Measurements from ENCODE around the gene SEC61B.

SEC61B gene

DNA sequence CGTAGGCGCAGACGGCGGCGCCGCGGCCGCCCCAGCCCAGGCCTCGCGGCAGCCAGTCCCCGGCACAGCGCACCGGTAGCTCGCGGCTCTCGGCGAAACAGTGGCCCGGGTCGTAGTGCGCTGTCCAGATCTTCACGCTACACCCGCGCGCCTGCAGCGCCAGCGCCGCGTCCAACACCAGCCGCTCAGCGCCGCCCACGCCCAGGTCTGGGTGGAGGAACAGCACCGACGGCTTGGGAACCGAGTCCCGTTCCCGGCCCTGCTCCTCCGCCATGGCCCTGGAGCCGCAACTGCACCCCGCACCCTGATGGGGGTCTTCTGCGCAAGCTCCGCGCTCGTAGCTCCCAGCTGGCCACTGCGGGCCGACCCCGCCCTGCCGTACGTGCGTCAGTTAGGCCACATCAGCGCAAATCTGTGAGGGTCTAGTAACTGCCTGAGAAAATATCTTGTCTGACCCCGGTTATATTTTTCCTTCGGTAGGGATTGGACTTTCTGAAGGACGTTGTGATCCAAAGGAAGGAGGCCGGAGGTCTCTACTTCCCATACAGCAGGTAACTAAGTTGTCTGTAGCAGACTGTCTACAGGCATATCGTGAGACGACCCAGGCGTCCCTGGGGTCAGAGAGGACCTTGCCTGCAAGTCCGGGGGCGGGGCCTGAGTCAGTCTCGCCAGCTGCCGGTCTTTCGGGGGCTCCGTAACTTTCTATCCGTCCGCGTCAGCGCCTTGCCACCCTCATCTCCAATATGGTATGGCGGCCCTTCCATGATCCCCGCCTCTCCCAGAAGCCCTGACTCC lies at the start of gene SEC61B, which contains the start of gene ALG2:
SEC61B (plus strand) TSS at position 662 of the 795 bp plus-strand sequence; CDS start at position 744, 82 bp downstream.
ALG2 (minus strand) TSS at position 322 of the 795 bp plus-strand sequence; CDS start at position 274, 48 bp downstream.
- peak within 1 kb of the TSS; percentile 100 for H3K27ac Mint-ChIP-seq
- H3K36me3 Mint-ChIP-seq (ENCODE audit: low read depth), result peaks cover 50% of the 10 kb centered on the region

DNA sequence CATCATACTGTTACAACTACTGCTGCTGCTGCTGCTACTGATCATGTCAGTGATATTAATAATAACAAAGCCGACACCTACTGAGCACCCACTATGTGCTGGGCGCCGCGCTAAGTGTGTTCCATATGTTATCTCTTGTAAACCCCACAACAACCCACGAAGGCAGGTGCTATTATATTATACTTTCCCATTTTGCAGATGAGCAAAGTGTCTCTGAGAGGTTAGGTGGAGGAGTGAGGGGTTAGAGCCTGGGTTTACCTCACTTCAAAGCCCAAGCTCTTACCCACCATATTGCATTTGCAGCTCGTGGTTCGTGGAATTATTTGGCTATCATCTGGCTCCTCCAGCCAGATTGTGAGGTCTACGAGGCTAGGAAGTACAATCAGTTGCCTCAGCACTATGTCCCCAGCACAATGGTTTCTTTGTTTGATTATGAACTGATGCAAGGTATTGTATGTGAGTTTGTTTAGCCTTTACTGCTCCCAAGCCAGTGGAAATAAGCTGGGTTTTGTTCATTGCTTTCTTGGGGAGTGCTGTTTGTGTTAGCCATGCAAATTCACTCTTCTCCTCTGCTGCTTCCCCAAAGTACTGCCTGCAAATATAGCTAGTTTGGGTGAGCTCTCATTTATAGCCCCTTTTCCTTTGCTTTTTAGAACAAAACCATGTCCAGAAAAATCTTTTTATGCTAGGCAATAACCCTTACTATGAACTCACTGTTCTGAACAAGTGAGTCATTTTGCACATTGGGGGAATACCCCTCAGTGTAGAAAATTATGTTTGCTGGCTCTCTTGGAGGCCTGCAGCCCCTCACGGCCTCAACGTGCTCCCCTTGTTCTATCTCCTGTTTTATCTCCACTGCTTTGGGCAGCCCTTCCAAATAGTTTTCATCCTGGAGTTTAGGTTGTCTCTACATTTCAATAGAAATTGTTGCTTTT lies 48.2 kb upstream of the SEC61B start:
- Mint-ChIP-seq H3K4me3 (no peak overlapping the region), H3K9me3 (no peaks in the 10 kb centered on the region), H3K27ac (peak overlapping the region; percentile 64 to 89 (median 84))

More for the DNA sequence above, at the start of gene SEC61B, which contains the start of gene ALG2:
- Mint-ChIP-seq H3K9me3 (no peaks in the 10 kb centered on the region), H3K4me3 (peak within 1 kb of the TSS; percentile 96 to 99 (median 98)), H3K4me1 (peaks cover 40% of the 10 kb centered on the region), H3K27me3 (ENCODE audit: low read depth) (no peaks in the 10 kb centered on the region)
- TF ChIP-seq, protein P1, sequence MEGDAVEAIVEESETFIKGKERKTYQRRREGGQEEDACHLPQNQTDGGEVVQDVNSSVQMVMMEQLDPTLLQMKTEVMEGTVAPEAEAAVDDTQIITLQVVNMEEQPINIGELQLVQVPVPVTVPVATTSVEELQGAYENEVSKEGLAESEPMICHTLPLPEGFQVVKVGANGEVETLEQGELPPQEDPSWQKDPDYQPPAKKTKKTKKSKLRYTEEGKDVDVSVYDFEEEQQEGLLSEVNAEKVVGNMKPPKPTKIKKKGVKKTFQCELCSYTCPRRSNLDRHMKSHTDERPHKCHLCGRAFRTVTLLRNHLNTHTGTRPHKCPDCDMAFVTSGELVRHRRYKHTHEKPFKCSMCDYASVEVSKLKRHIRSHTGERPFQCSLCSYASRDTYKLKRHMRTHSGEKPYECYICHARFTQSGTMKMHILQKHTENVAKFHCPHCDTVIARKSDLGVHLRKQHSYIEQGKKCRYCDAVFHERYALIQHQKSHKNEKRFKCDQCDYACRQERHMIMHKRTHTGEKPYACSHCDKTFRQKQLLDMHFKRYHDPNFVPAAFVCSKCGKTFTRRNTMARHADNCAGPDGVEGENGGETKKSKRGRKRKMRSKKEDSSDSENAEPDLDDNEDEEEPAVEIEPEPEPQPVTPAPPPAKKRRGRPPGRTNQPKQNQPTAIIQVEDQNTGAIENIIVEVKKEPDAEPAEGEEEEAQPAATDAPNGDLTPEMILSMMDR (IDR thresholded peaks at IDR 0.05; ENCODE audit: unreplicated experiment in 3 of 3), result no peak

DNA sequence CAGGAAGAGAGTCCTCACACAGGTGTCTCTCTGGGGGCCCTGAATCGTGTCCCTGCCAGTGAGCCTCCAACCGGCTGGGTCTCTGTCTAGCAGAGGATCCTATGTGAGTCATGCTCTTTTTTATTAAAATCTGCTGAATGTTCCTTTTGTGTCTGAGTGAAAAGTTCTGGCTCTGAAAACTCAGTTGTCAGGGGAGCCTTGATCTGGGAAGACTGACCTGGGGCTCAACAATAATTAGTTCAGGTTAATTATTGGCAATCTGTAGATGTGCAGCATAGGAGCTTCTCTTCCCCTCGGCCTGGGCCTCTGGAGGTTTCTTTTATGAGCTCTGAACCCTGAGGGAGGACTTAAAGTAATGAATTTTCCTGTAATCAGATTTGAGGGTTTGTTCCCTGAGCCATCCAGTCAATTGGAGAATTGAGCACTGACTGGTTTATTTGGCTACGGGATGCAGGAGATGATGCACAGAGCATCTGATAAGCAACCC lies 45.5 kb upstream of the SEC61B start:
- H3K36me3 Mint-ChIP-seq (ENCODE audit: low read depth), result no peaks in the 10 kb centered on the region
- H3K9me3 Mint-ChIP-seq, result no peaks in the 10 kb centered on the region

More for the DNA sequence above, 48.2 kb upstream of the SEC61B start:
- no peaks in the 10 kb centered on the region for H3K36me3 Mint-ChIP-seq (ENCODE audit: low read depth)
- peaks cover 72% of the 10 kb centered on the region for H3K4me1 Mint-ChIP-seq
- H3K27me3 Mint-ChIP-seq (ENCODE audit: low read depth), result peaks cover 7% of the 10 kb centered on the region
- TF ChIP-seq, protein P1 (IDR thresholded peaks at IDR 0.05; ENCODE audit: unreplicated experiment in 3 of 3), result no peak

DNA sequence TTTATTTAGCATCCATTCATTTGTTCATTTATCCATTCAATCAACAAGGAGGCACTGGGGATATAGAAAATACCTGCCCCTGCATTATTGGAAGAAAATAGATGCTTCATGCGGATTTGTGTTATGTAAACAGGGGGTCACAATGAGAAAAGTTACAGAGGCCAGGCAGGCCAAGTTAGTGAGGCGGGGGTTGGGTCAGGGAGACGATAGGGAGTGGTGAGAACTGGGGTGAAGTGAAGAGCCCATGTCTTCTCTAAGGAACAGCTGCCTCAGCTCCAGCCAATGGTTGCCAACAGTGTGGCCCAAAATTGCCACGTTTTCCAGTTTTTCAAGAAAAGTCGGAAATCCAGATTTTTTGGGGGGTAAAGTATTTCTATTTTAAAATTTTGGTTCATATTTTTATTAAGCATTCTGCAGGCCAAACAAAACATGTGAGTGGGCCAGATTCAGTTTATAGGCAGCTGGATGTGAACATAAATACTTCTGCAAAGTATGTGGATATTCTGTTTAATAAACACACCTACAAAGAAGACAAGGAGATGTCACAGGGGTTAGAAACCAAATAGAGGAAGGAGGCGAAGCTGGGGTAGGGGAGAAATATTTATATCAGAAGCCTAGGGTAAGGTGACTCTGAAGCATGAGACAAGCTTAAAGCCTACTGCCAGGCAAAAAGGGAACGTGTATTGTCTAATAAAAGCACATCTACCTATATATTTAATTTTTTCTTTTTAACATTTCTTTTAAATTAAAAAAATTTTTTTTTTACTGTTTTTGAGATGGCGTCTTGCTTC lies 44.3 kb upstream of the SEC61B start:
- Mint-ChIP-seq H3K4me1 (peaks cover 49% of the 10 kb centered on the region), H3K27ac (peak overlapping the region; percentile 47 to 54 (median 48)), H3K9me3 (no peaks in the 10 kb centered on the region), H3K36me3 (ENCODE audit: low read depth) (no peaks in the 10 kb centered on the region), H3K27me3 (ENCODE audit: low read depth) (peaks cover 7% of the 10 kb centered on the region), H3K4me3 (no peak overlapping the region)
- TF ChIP-seq, protein P1 (IDR thresholded peaks at IDR 0.05; ENCODE audit: unreplicated experiment in 3 of 3), result no peak

More for the DNA sequence above, 45.5 kb upstream of the SEC61B start:
- H3K27me3 Mint-ChIP-seq (ENCODE audit: low read depth), result peaks cover 7% of the 10 kb centered on the region
- H3K27ac Mint-ChIP-seq, result peak overlapping the region; percentile 85 to 94 (median 86)
- no peak overlapping the region for H3K4me3 Mint-ChIP-seq
- TF ChIP-seq, protein P1 (IDR thresholded peaks at IDR 0.05; ENCODE audit: unreplicated experiment in 3 of 3), result no peak
- H3K4me1 Mint-ChIP-seq, result peaks cover 58% of the 10 kb centered on the region
